H1 (cell line): ENCODE results near the gene S100A4. TPM values are rescaled to one million over a fixed set of nuclear protein-coding genes. Genes with fewer than 3 reads are reported as not detected.

Source experiments
- CTCF ChIA-PET: fragments of 300-600 bp; sonication (Branson Sonifier 250); formaldehyde crosslinking; loops from one replicate; lab custom pipeline; 2021; ENCODE audit not compliant: partially characterized antibody; lab: Charles Lee
- POLR2A ChIA-PET: fragments of 300-600 bp; sonication (Branson Sonifier 250); formaldehyde crosslinking; loops from one replicate; lab custom pipeline; 2021; ENCODE audit warnings: inconsistent platforms; ENCODE audit not compliant: partially characterized antibody; lab: Charles Lee
- DNase-seq, 2 experiments: peaks; one replicate each; pipeline versions ENCODE4 v3.0.0 to v3.0.0-alpha.2; 2010 to 2022; ENCODE audit warnings: low spot score in 2 of 2, low read depth in 1 of 2, mixed read lengths in 1 of 2
- FAIRE-seq: peaks from 2 replicates; lab custom pipeline; 2011; peaks lifted over from hg19 to GRCh38; lab: Jason Lieb, UNC
- H2AFZ ChIP-seq: 2 replicates; pipeline ENCODE4 v1.8.1; 2012; ENCODE audit warnings: low read length, inconsistent platforms
- H2AK5ac ChIP-seq: 2 replicates; pipeline ENCODE4 v1.6.1; 2013; ENCODE audit warnings: low read depth, low read length
- H2BK120ac ChIP-seq: replicated peaks from 2 replicates; pipeline ENCODE3; 2013; ENCODE audit warnings: low read depth, low read length, inconsistent platforms
- H2BK12ac ChIP-seq: 2 replicates; pipeline ENCODE4 v1.6.1; 2013; ENCODE audit warnings: low read depth, low read length
- H2BK15ac ChIP-seq: 2 replicates; pipeline ENCODE4 v1.6.1; 2013; ENCODE audit warnings: low read length
- H2BK20ac ChIP-seq: 2 replicates; pipeline ENCODE4 v1.6.1; 2013; ENCODE audit warnings: low read length
- H2BK5ac ChIP-seq: 2 replicates; pipeline ENCODE4 v1.6.1; 2013; ENCODE audit warnings: low read depth, low read length
- H3K14ac ChIP-seq: 2 replicates; pipeline ENCODE4 v1.6.1; 2013; ENCODE audit warnings: inconsistent platforms; ENCODE audit not compliant: insufficient read length
- H3K18ac ChIP-seq: 2 replicates; pipeline ENCODE4 v1.6.1; 2013; ENCODE audit warnings: low read length; ENCODE audit errors: extremely low read depth
- H3K23ac ChIP-seq: 2 replicates; pipeline ENCODE4 v1.6.1; 2013; ENCODE audit warnings: inconsistent platforms; ENCODE audit not compliant: insufficient read length
- H3K23me2 ChIP-seq: 2 replicates; pipeline ENCODE4 v1.6.1; 2013; ENCODE audit warnings: low read depth, low read length
- H3K27ac ChIP-seq: 2 replicates; pipeline ENCODE4 v1.6.1; 2011; ENCODE audit warnings: low read depth, low read length, inconsistent platforms
- H3K27me3 ChIP-seq, 4 experiments: replicated peaks in 1 of 4; 1 replicate in 1 of 4; 2 replicates in 3 of 4; pipeline versions ENCODE4 v1.6.1 to v1.8.1; 2011 to 2013; ENCODE audit warnings: low read length in 3 of 4, mild to moderate bottlenecking in 3 of 4, inconsistent platforms in 2 of 4, mixed read lengths in 2 of 4, moderate library complexity in 1 of 4; ENCODE audit not compliant: control insufficient read depth in 3 of 4, insufficient read depth in 3 of 4; ENCODE audit errors: extremely low read depth in 1 of 4
- H3K36me3 ChIP-seq, 4 experiments: 2 replicates each; pipeline versions ENCODE4 v1.6.1 to v1.8.1; 2011 to 2013; ENCODE audit warnings: mild to moderate bottlenecking in 4 of 4, low read length in 3 of 4, moderate library complexity in 2 of 4, control low read depth in 1 of 4, inconsistent platforms in 1 of 4; ENCODE audit not compliant: insufficient read depth in 4 of 4, control insufficient read depth in 2 of 4
- H3K4ac ChIP-seq: replicated peaks from 2 replicates; pipeline ENCODE3; 2013; ENCODE audit warnings: low read length, low read depth, mixed read lengths, inconsistent platforms; ENCODE audit not compliant: insufficient read length
- H3K4me1 ChIP-seq, 4 experiments: replicated peaks in 1 of 4; 1 replicate in 1 of 4; 2 replicates in 3 of 4; pipeline versions ENCODE4 v1.6.1 to v1.8.1; 2011 to 2013; ENCODE audit warnings: low read length in 3 of 4, inconsistent platforms in 2 of 4, mixed read lengths in 1 of 4; ENCODE audit not compliant: insufficient read depth in 4 of 4, control insufficient read depth in 3 of 4
- H3K4me2 ChIP-seq, 2 experiments: 2 replicates each; pipeline versions ENCODE4 v1.6.1 to v1.8.1; 2011 to 2013; ENCODE audit warnings: low read depth in 2 of 2, low read length in 2 of 2, control low read depth in 1 of 2, inconsistent platforms in 1 of 2, mild to moderate bottlenecking in 1 of 2; ENCODE audit not compliant: insufficient read depth in 1 of 2
- H3K4me3 ChIP-seq, 4 experiments: fragments of 200-600, 300-600 bp in 1 of 4; sonication (generic), shearing (Covaris generic), sonication (Bioruptor Twin) in 1 of 4; 2 replicates each; pipeline versions ENCODE4 v1.5.1 to v1.8.1; 2011 to 2016; ENCODE audit warnings: low read length in 4 of 4, low read depth in 3 of 4, control low read depth in 2 of 4, inconsistent platforms in 2 of 4, mild to moderate bottlenecking in 2 of 4, mixed read lengths in 1 of 4, moderate library complexity in 1 of 4; ENCODE audit not compliant: insufficient read depth in 2 of 4; ENCODE audit errors: extremely low read depth in 1 of 4
- H3K56ac ChIP-seq: replicated peaks from 2 replicates; pipeline ENCODE3; 2013; ENCODE audit warnings: low read depth, mild to moderate bottlenecking, mixed read lengths, low read length, inconsistent platforms; ENCODE audit not compliant: insufficient read length
- H3K79me1 ChIP-seq: 2 replicates; pipeline ENCODE4 v1.6.1; 2013; ENCODE audit warnings: low read depth, low read length, control low read depth
- H3K79me2 ChIP-seq, 2 experiments: 2 replicates each; pipeline versions ENCODE4 v1.6.1 to v1.8.1; 2012 to 2013; ENCODE audit warnings: low read length in 2 of 2, mild to moderate bottlenecking in 2 of 2, inconsistent platforms in 1 of 2; ENCODE audit not compliant: insufficient read depth in 2 of 2, control insufficient read depth in 1 of 2
- H3K9ac ChIP-seq, 4 experiments: replicated peaks in 1 of 4; 1 replicate in 1 of 4; 2 replicates in 3 of 4; pipeline versions ENCODE4 v1.6.1 to v1.8.1; 2011 to 2013; ENCODE audit warnings: low read depth in 3 of 4, low read length in 3 of 4, control low read depth in 2 of 4, mild to moderate bottlenecking in 2 of 4, moderate library complexity in 2 of 4, inconsistent platforms in 1 of 4; ENCODE audit errors: extremely low read depth in 1 of 4
- H3K9me3 ChIP-seq, 2 experiments: 2 replicates each; pipeline versions ENCODE4 v1.6.1 to v1.8.1; 2012 to 2013; ENCODE audit warnings: mild to moderate bottlenecking in 2 of 2, moderate library complexity in 2 of 2, control low read depth in 1 of 2, inconsistent platforms in 1 of 2, low read depth in 1 of 2, low read length in 1 of 2, mixed read lengths in 1 of 2; ENCODE audit not compliant: insufficient read depth in 2 of 2
- H4K20me1 ChIP-seq, 2 experiments: replicated peaks in 1 of 2; 2 replicates each; pipeline versions ENCODE3 to v1.8.1; 2011 to 2013; ENCODE audit warnings: inconsistent platforms in 2 of 2, low read length in 2 of 2, mild to moderate bottlenecking in 1 of 2; ENCODE audit not compliant: insufficient read depth in 2 of 2, control insufficient read depth in 1 of 2
- H4K5ac ChIP-seq: 2 replicates; pipeline ENCODE4 v1.6.1; 2013; ENCODE audit warnings: low read length, low read depth, mixed read lengths, inconsistent platforms; ENCODE audit not compliant: insufficient read length
- H4K8ac ChIP-seq: 2 replicates; pipeline ENCODE4 v1.8.0; 2013; ENCODE audit warnings: mild to moderate bottlenecking, moderate library complexity, low read length, inconsistent platforms; ENCODE audit not compliant: insufficient read depth; ENCODE audit errors: extremely low read depth
- H4K91ac ChIP-seq: replicated peaks from 2 replicates; pipeline ENCODE3; 2013; ENCODE audit warnings: low read length, mixed read lengths, inconsistent platforms; ENCODE audit not compliant: insufficient read length
- CTCF ChIP-seq, 3 experiments: IDR thresholded peaks; 1 replicate in 2 of 3; 2 replicates in 1 of 3; pipeline versions ENCODE4 v1.5.1 to v1.6.1; 2011; ENCODE audit warnings: low read length in 3 of 3, mild to moderate bottlenecking in 3 of 3, inconsistent platforms in 2 of 3, low read depth in 1 of 3, moderate library complexity in 1 of 3; ENCODE audit not compliant: insufficient read depth in 1 of 3; ENCODE audit errors: control extremely low read depth in 1 of 3
- GTF2F1 ChIP-seq: IDR thresholded peaks from 2 replicates; pipeline ENCODE4 v1.6.1; 2012; ENCODE audit warnings: low read depth, low read length, improper control_type of control experiment, borderline replicate concordance
- JUND ChIP-seq: IDR thresholded peaks from 2 replicates; pipeline ENCODE4 v1.6.1; 2011; ENCODE audit warnings: mild to moderate bottlenecking, improper control_type of control experiment, low read length
- KDM1A ChIP-seq: fragments of 200-600, 300-600 bp; sonication (generic); IDR thresholded peaks from 2 replicates; pipeline ENCODE4 v1.7.1; 2016; ENCODE audit warnings: mild to moderate bottlenecking, low read length, borderline replicate concordance
- KDM5A ChIP-seq: fragments of 200-600 bp; IDR thresholded peaks from 2 replicates; pipeline ENCODE4 v1.7.1; 2012; ENCODE audit warnings: mild to moderate bottlenecking, low read length, inconsistent platforms, mixed read lengths
- PHF8 ChIP-seq: fragments of 200-600 bp; sonication (generic); conservative IDR thresholded peaks from 2 replicates; pipeline ENCODE4 v1.7.1; 2012; ENCODE audit warnings: low read depth, mild to moderate bottlenecking, inconsistent platforms, low read length, moderate library complexity
- SIRT6 ChIP-seq: IDR thresholded peaks from one replicate; pipeline ENCODE4 v1.7.1; 2012; ENCODE audit warnings: low read length, inconsistent platforms
- TAF7 ChIP-seq: optimal IDR thresholded peaks from 2 replicates; pipeline ENCODE3; 2011; ENCODE audit warnings: low read depth, mild to moderate bottlenecking, inconsistent platforms, low read length, moderate library complexity, borderline replicate concordance
- TBP ChIP-seq: IDR thresholded peaks from 2 replicates; pipeline ENCODE4 v1.6.1; 2011; ENCODE audit warnings: low read depth, low read length, improper control_type of control experiment
- WGBS, 2 experiments: shearing (Covaris generic) in 1 of 2; methylation state at CpG; one replicate each; pipeline versions ENCODE4 v1.1.6 to v1.1.7; 2013 to 2015; ENCODE audit warnings: low lambda C conversion rate in 2 of 2, mixed read lengths in 2 of 2, inconsistent platforms in 1 of 2, low coverage in 1 of 2, missing lambda C conversion rate in 1 of 2; ENCODE audit not compliant: insufficient replicate concordance in 2 of 2, insufficient coverage in 1 of 2, insufficient read length in 1 of 2; ENCODE audit errors: extremely low coverage in 1 of 2, missing lambda C conversion rate in 1 of 2; 5-methylcytosine and 5-hydroxymethylcytosine counted together
- polyA plus RNA-seq, 7 experiments: library from polyadenylated mRNA; depleted of rRNA in 3 of 7; stranded (reverse) in 5 of 7; unstranded in 2 of 7; fragments of >200 nt in 5 of 7; fragments of 200-250 nt in 2 of 7; gene quantifications; 1 replicate in 5 of 7; 2 replicates in 1 of 7; 4 replicates in 1 of 7; pipeline versions ENCODE4 v1.2.1 to v1.2.3, GENCODE V29; 2011 to 2013; ENCODE audit warnings: missing spikeins in 2 of 7, mixed read lengths in 2 of 7
- total RNA-seq: library from RNA; stranded (reverse); fragmentation: NEBNext Ultra II Directional; extraction: Animal tissue kit (Norgen Biotek cat#: 25700); gene quantifications from 2 replicates; pipeline ENCODE4 v1.2.1, GENCODE V29; 2021

S100A4 gene
- total and polyA plus RNA-seq, 2 of the 8 experiments (the other 6 are each of a cell fraction or from before 2014, with no cell fraction given), result 36.3 to 85.4 TPM

GRCh38 chr1:153586347-153586746 is 40.7 kb upstream of the S100A4 start:
- H3K14ac ChIP-seq, result no peak overlapping the region
- no peak for FAIRE-seq
- H3K9me3 ChIP-seq, result peaks cover 0 to 2% of the 10 kb centered on the region in 2 experiments; a peak in 1 of 4 replicates
- no peak overlapping the region for H4K91ac ChIP-seq
- POLR2A ChIA-PET, result interaction anchor here (0.8 to 2.7 kb wide), 2 partner anchors 41 to 48 kb away, joined by 5 to 10 read pairs; partner anchors contain the start of genes CHTOP and S100A13
- DNase-seq, result no peak
- H2BK120ac ChIP-seq, result no peak overlapping the region
- no peak overlapping the region for H3K18ac ChIP-seq
- no peak overlapping the region for H2BK15ac ChIP-seq
- H4K8ac ChIP-seq, result no peak overlapping the region
- H4K20me1 ChIP-seq, result no peaks in the 10 kb centered on the region
- no peak overlapping the region for H2BK12ac ChIP-seq
- H3K36me3 ChIP-seq, result no peaks in the 10 kb centered on the region
- TF ChIP-seq JUND (no peak), TAF7 (no peak), KDM1A (no peak), CTCF (IDR thresholded peaks at IDR 0.05; ENCODE audit: control extremely low read depth in 1 of 3, insufficient read depth in 1 of 3, low read depth in 1 of 3, low read length in 3 of 3) (no peak), PHF8 (no peak), KDM5A (no peak), GTF2F1 (no peak), TBP (no peak), SIRT6 (no peak)
- H3K79me2 ChIP-seq, result no peaks in the 10 kb centered on the region
- CTCF ChIA-PET, result interaction anchor here (0.5 to 2.0 kb wide), 5 partner anchors 14 to 78 kb away, joined by 3 to 7 read pairs (median 5); partner anchors contain the start of gene S100A13
- H3K56ac ChIP-seq, result no peak overlapping the region
- no peak overlapping the region for H3K4me3 ChIP-seq
- no peaks in the 10 kb centered on the region for H3K79me1 ChIP-seq
- no peak overlapping the region for H2BK5ac ChIP-seq
- H2AFZ ChIP-seq, result 0 out of 2 replicates have a peak overlapping the region, but pooled peaks have one; percentile 42
- WGBS, 2 experiments, result 73% methylated on average over 1 of the region's 1 CpG; no CpG with 5 or more reads in 1 of the 2 experiments
- H3K4me1 ChIP-seq, result no peaks in the 10 kb centered on the region
- no peak overlapping the region for H3K9ac ChIP-seq
- H3K27ac ChIP-seq, result no peak overlapping the region
- no peak overlapping the region for H4K5ac ChIP-seq
- no peaks in the 10 kb centered on the region for H3K23me2 ChIP-seq
- no peak overlapping the region for H2BK20ac ChIP-seq
- H3K4me2 ChIP-seq, result no peak overlapping the region
- H3K4ac ChIP-seq, result no peak overlapping the region
- H3K23ac ChIP-seq, result no peak overlapping the region
- no peaks in the 10 kb centered on the region for H3K27me3 ChIP-seq
- no peak overlapping the region for H2AK5ac ChIP-seq
